PC-3 (cell line): ENCODE data around the gene TLR8. TPM values are rescaled to one million over a fixed set of nuclear protein-coding genes. Genes with fewer than 3 reads are reported as not detected.

Source experiments
- ATAC-seq: fragments of 200-7000 bp; cut with Tn5 transposase; 2 replicates; pipeline ENCODE4 v1.9.1; 2020; ENCODE audit warnings: mild to moderate bottlenecking, moderate library complexity
- Bru-seq: library from RNA; stranded (reverse); fragments of 400-500 nt; gene quantifications from one replicate; lab custom pipeline; 2021; lab: Mats Ljungman, UMichigan
- BruChase-seq, 2 experiments: library from RNA; stranded (reverse); fragments of 400-500 nt; gene quantifications; one replicate each; lab custom pipeline; 2021; lab: Mats Ljungman, UMichigan
- BruUV-seq: library from RNA; stranded (reverse); fragments of 400-500 nt; replicated peaks from 2 replicates; lab custom pipeline; 2021; lab: Mats Ljungman, UMichigan
- CTCF ChIA-PET: fragments of 300-600 bp; sonication (Branson Sonifier 250); formaldehyde crosslinking; loops from one replicate; lab custom pipeline; 2022; ENCODE audit warnings: antibody characterized with exemption; lab: Charles Lee
- POLR2A ChIA-PET: fragments of 300-600 bp; sonication (Branson Sonifier 250); formaldehyde crosslinking; loops from one replicate; lab custom pipeline; 2022; ENCODE audit warnings: antibody characterized with exemption; ENCODE audit not compliant: unreplicated experiment; lab: Charles Lee
- DNase-seq: peaks from one replicate; pipeline ENCODE4 v3.0.0-alpha.2; 2015
- H2AFZ ChIP-seq: fragments of 300-600 bp; sonication (generic); 2 replicates; pipeline ENCODE4 v1.6.0; 2016; ENCODE audit warnings: antibody characterized with exemption, low read length
- H3F3A ChIP-seq: fragments of 300-600 bp; sonication (generic); one replicate; pipeline ENCODE4 v1.6.0; 2017; ENCODE audit warnings: antibody characterized with exemption, low read length, control low read depth, mild to moderate bottlenecking; ENCODE audit not compliant: unreplicated experiment
- H3K27ac ChIP-seq: fragments of 300-600 bp; sonication (generic); 2 replicates; pipeline ENCODE4 v1.5.1; 2016; ENCODE audit warnings: mild to moderate bottlenecking, low read length
- H3K27me3 ChIP-seq: fragments of 300-600 bp; sonication (generic); 2 replicates; pipeline ENCODE4 v1.6.1; 2016; ENCODE audit warnings: low read length, mixed read lengths
- H3K36me3 ChIP-seq: fragments of 300-600 bp; sonication (generic); 2 replicates; pipeline ENCODE4 v1.6.1; 2016; ENCODE audit warnings: low read depth, mixed run types, low read length, mixed read lengths
- H3K4me1 ChIP-seq: fragments of 300-600 bp; sonication (generic); 2 replicates; pipeline ENCODE4 v1.5.1; 2016; ENCODE audit warnings: low read length; ENCODE audit not compliant: insufficient read depth
- H3K4me2 ChIP-seq: fragments of 300-600 bp; sonication (generic); 2 replicates; pipeline ENCODE4 v1.6.0; 2016; ENCODE audit warnings: low read length
- H3K4me3 ChIP-seq: fragments of 300-600 bp; sonication (generic); 2 replicates; pipeline ENCODE4 v1.5.1; 2016; ENCODE audit warnings: mild to moderate bottlenecking, low read length, mixed read lengths
- H3K79me2 ChIP-seq: fragments of 300-600 bp; sonication (generic); 2 replicates; pipeline ENCODE4 v1.6.1; 2017; ENCODE audit warnings: low read length, mixed read lengths
- H3K9ac ChIP-seq: fragments of 300-600 bp; sonication (generic); 2 replicates; pipeline ENCODE4 v1.6.0; 2016; ENCODE audit warnings: mild to moderate bottlenecking, low read length
- H3K9me2 ChIP-seq: fragments of 300-600 bp; sonication (generic); replicated peaks from 2 replicates; pipeline ENCODE4 v1.6.1; 2016; ENCODE audit warnings: mixed run types, low read length, mixed read lengths
- H3K9me3 ChIP-seq: fragments of 300-600 bp; sonication (generic); 2 replicates; pipeline ENCODE4 v1.6.1; 2016; ENCODE audit warnings: low read length, mixed read lengths
- H4K20me1 ChIP-seq: fragments of 300-600 bp; sonication (generic); 2 replicates; pipeline ENCODE4 v1.6.1; 2016; ENCODE audit warnings: low read length, mixed read lengths
- EZH2 ChIP-seq: fragments of 300-600 bp; sonication (generic); IDR thresholded peaks from one replicate; pipeline ENCODE4 v1.6.1; 2017; ENCODE audit warnings: antibody characterized with exemption, mild to moderate bottlenecking, low read length; ENCODE audit not compliant: unreplicated experiment
- EZH2phosphoT487 ChIP-seq: fragments of 300-600 bp; sonication (generic); IDR thresholded peaks from 2 replicates; pipeline ENCODE4 v1.6.1; 2018; ENCODE audit warnings: mild to moderate bottlenecking, antibody characterized with exemption, low read length, borderline replicate concordance
- intact Hi-C: fragments of 100-400 bp; cut with micrococcal nuclease; formaldehyde crosslinking; loops from 2 replicates; pipeline ENCODE4 v1.9.0; 2023
- long read RNA-seq: library from polyadenylated mRNA; unstranded; transcript quantifications from one replicate; pipeline ENCODE4 v2.0.0, GENCODE V29; 2021; ENCODE audit not compliant: unreplicated experiment
- total RNA-seq: library from RNA; depleted of rRNA; stranded (reverse); fragments of >200 nt; gene quantifications from 2 replicates; pipeline ENCODE4 v1.2.3, GENCODE V29; 2014; rRNA removed
- TF ChIP-seq, protein P1 (sequence below): fragments of 300-600 bp; sonication (generic); conservative IDR thresholded peaks from 2 replicates; pipeline ENCODE4 v1.5.1; 2017; ENCODE audit warnings: antibody characterized with exemption, low read depth, mild to moderate bottlenecking, low read length

Gene TLR8
- total RNA-seq (not detected in 2 replicates), Bru-seq, nascent RNA (not detected), BruChase-seq, experiment 1, labeled RNA remaining after a 6-hour chase (percentile 5 among the genes with signal in this experiment), BruChase-seq, experiment 2, labeled RNA remaining after a 2-hour chase (percentile 14 among the genes with signal in this experiment)
- long read RNA-seq: 0 reads

DNA sequence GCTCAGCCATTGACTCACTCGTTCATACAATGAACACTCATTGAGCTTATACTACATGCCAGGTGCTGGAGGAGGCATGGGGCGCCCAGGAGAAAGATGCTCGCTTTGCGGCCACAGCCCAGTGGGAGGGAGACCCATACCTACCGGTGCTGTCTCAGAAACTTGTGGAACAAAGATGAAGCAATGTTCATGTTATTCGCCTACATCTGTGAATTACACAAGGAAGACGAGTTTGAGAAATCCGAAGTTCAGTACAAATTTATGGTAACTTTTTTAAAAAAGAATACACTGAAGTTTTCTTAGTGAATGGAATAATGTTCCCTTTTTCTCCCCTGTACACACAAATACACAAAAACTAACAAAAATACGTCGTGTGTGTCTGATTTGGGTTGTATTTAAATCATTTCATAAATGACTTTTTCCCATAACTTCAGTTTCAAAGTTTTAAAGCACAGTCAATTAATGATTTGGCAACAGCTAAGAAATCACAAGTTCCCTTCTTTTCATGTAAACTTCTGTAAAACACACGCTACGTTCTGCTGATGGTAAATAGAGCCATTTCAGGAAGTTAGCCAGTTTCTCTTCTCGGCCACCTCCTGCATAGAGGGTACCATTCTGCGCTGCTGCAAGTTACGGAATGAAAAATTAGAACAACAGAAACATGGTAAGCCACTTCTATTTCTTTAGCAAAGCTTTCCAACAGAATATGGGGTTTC, at the start of gene TLR8:
Gene TLR8, plus strand, starts transcription at position 575 of the 716 bp plus-strand sequence. Its CDS starts 87 bp downstream, at position 662.
- POLR2A ChIA-PET: no interaction called here
- H3K4me1 ChIP-seq: no peaks in the 10 kb centered on the region
- no peak for TF ChIP-seq EZH2phosphoT487
- TF ChIP-seq EZH2: no peak
- TF ChIP-seq, protein P1, sequence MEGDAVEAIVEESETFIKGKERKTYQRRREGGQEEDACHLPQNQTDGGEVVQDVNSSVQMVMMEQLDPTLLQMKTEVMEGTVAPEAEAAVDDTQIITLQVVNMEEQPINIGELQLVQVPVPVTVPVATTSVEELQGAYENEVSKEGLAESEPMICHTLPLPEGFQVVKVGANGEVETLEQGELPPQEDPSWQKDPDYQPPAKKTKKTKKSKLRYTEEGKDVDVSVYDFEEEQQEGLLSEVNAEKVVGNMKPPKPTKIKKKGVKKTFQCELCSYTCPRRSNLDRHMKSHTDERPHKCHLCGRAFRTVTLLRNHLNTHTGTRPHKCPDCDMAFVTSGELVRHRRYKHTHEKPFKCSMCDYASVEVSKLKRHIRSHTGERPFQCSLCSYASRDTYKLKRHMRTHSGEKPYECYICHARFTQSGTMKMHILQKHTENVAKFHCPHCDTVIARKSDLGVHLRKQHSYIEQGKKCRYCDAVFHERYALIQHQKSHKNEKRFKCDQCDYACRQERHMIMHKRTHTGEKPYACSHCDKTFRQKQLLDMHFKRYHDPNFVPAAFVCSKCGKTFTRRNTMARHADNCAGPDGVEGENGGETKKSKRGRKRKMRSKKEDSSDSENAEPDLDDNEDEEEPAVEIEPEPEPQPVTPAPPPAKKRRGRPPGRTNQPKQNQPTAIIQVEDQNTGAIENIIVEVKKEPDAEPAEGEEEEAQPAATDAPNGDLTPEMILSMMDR: no peak

DNA sequence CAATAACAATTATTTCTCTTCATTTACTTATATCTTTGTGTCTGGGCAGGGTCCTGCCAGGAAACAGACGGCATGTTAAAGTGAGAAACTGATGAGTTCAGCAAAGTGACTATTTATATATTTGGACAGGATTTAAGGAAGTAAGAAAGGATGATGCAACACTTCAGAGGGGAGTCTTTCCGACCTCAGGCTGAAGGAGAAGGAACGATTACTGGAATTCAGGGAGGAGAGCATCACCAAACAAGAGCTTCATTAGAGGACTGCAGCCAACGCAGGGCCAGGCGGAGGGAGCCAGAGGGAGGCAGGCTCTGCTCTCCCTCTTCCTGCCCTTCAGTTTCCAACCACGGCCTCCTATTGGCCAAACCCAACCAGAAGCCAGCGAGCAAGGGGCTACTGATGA, 41.1 kb upstream of the TLR8 start:
- Histone ChIP-seq H3K4me1 (no peaks in the 10 kb centered on the region), H3K9ac (no peak overlapping the region), H3F3A (no peaks in the 10 kb centered on the region), H3K79me2 (no peaks in the 10 kb centered on the region), H3K27me3 (no peaks in the 10 kb centered on the region), H4K20me1 (no peaks in the 10 kb centered on the region), H2AFZ (no peak overlapping the region), H3K9me2 (no peaks in the 10 kb centered on the region), H3K9me3 (no peaks in the 10 kb centered on the region), H3K4me2 (no peak overlapping the region), H3K4me3 (no peak overlapping the region), H3K36me3 (no peaks in the 10 kb centered on the region), H3K27ac (no peak overlapping the region)
- intact Hi-C loops: no loop called here
- BruUV-seq: no TSS peak
- TF ChIP-seq EZH2phosphoT487 (no peak), EZH2 (no peak)
- TF ChIP-seq, protein P1: no peak
- POLR2A ChIA-PET: no interaction called here
- CTCF ChIA-PET: no interaction called here
- DNase-seq (no peak), ATAC-seq (no peak)

More for the DNA sequence above, at the start of gene TLR8:
- Histone ChIP-seq H3K9me3 (no peaks in the 10 kb centered on the region), H3K27me3 (no peaks in the 10 kb centered on the region), H4K20me1 (no peaks in the 10 kb centered on the region), H3K27ac (no peak within 1 kb of the TSS), H3K36me3 (no peaks in the 10 kb centered on the region), H3F3A (no peaks in the 10 kb centered on the region), H3K4me3 (no peak within 1 kb of the TSS), H3K4me2 (no peak within 1 kb of the TSS), H3K9ac (no peak within 1 kb of the TSS), H3K9me2 (no peaks in the 10 kb centered on the region), H2AFZ (no peak within 1 kb of the TSS), H3K79me2 (no peaks in the 10 kb centered on the region)
- DNase-seq: no peak
- no peak for ATAC-seq
- intact Hi-C loops: no loop called here
- CTCF ChIA-PET: no interaction called here
- no TSS peak for BruUV-seq
